HEK293 (cell line): ENCODE results near the gene CEP112.

ENCODE experiments used
- CTCF ChIA-PET: fragments of 350-600 bp; formaldehyde crosslinking; extraction: SDS; loops from one replicate; lab custom pipeline; 2021; ENCODE audit warnings: antibody characterized with exemption; lab: Yijun Ruan, JAX
- POLR2A ChIA-PET: fragments of 300-600 bp; formaldehyde crosslinking; extraction: SDS; loops from one replicate; lab custom pipeline; 2020; ENCODE audit warnings: antibody characterized with exemption, inconsistent platforms; lab: Yijun Ruan, JAX
- H3K27ac ChIP-seq: fragments of 200-500 bp; sonication (Bioruptor generic); 2 replicates; pipeline ENCODE4 v1.5.1; 2014; ENCODE audit warnings: low read depth, low read length, control low read depth, inconsistent platforms; ENCODE audit errors: extremely low read depth
- H3K36me3 ChIP-seq, 2 experiments: fragments of 200-500 bp in 1 of 2; sonication (Bioruptor generic) in 1 of 2; 1 replicate in 1 of 2; 2 replicates in 1 of 2; pipeline ENCODE4 v1.5.1; 2014 to 2017; ENCODE audit warnings: inconsistent platforms in 2 of 2, low read length in 2 of 2; ENCODE audit not compliant: control insufficient read depth in 2 of 2, insufficient read depth in 1 of 2
- H3K4me1 ChIP-seq: fragments of 200-500 bp; sonication (Bioruptor generic); 2 replicates; pipeline ENCODE4 v1.5.1; 2014; ENCODE audit warnings: mild to moderate bottlenecking, low read length, inconsistent platforms; ENCODE audit not compliant: control insufficient read depth, insufficient read depth
- H3K4me3 ChIP-seq: 2 replicates; pipeline ENCODE4 v1.5.1; 2011; ENCODE audit warnings: low read depth, mild to moderate bottlenecking, control low read depth, low read length, moderate library complexity
- H3K9me3 ChIP-seq: fragments of 200-500 bp; sonication (Bioruptor generic); 2 replicates; pipeline ENCODE4 v1.5.1; 2014; ENCODE audit warnings: low read depth, low read length, inconsistent platforms; ENCODE audit not compliant: control insufficient read depth, insufficient read depth
- SP7 ChIP-seq: fragments of 450-650 bp; formaldehyde crosslinking; IDR thresholded peaks from 2 replicates; pipeline ENCODE4 v1.5.1; 2016; ENCODE audit warnings: missing biosample characterization, missing genetic modification characterization
- WT1 ChIP-seq: fragments of 450-650 bp; formaldehyde crosslinking; IDR thresholded peaks from 2 replicates; pipeline ENCODE4 v1.5.1; 2016; ENCODE audit warnings: missing biosample characterization, missing genetic modification characterization
- ZNF292 ChIP-seq: fragments of 450-650 bp; formaldehyde crosslinking; IDR thresholded peaks from 2 replicates; pipeline ENCODE4 v1.5.1; 2016; ENCODE audit warnings: low read depth, missing biosample characterization, missing genetic modification characterization, borderline replicate concordance
- ZNF501 ChIP-seq: fragments of 450-650 bp; formaldehyde crosslinking; IDR thresholded peaks from 2 replicates; pipeline ENCODE4 v1.5.1; 2016; ENCODE audit warnings: missing biosample characterization, missing genetic modification characterization
- ZNF529 ChIP-seq: fragments of 450-650 bp; formaldehyde crosslinking; IDR thresholded peaks from 2 replicates; pipeline ENCODE4 v1.5.1; 2017; ENCODE audit warnings: missing genetic modification characterization, missing biosample characterization; ENCODE audit not compliant: insufficient replicate concordance
- ZNF558 ChIP-seq: fragments of 450-650 bp; formaldehyde crosslinking; IDR thresholded peaks from 2 replicates; pipeline ENCODE4 v1.5.1; 2016; ENCODE audit warnings: missing biosample characterization, missing genetic modification characterization
- TF ChIP-seq, protein P1 (sequence below): fragments of 450-650 bp; formaldehyde crosslinking; conservative IDR thresholded peaks from 2 replicates; pipeline ENCODE4 v1.5.1; 2016; ENCODE audit warnings: low read depth, missing biosample characterization, missing genetic modification characterization
- TF ChIP-seq, protein P2 (sequence below): fragments of 450-650 bp; formaldehyde crosslinking; IDR thresholded peaks from 2 replicates; pipeline ENCODE4 v1.5.1; 2017; ENCODE audit warnings: missing biosample characterization, missing genetic modification characterization
- TF ChIP-seq, protein P3 (sequence below): fragments of 450-650 bp; formaldehyde crosslinking; IDR thresholded peaks from 2 replicates; pipeline ENCODE4 v1.5.1; 2016; ENCODE audit warnings: missing biosample characterization, missing genetic modification characterization
- TF ChIP-seq, protein P4 (sequence below): fragments of 450-650 bp; formaldehyde crosslinking; IDR thresholded peaks from 2 replicates; pipeline ENCODE4 v1.5.1; 2016; ENCODE audit warnings: missing biosample characterization, missing genetic modification characterization, low read depth

CEP112 gene

DNA sequence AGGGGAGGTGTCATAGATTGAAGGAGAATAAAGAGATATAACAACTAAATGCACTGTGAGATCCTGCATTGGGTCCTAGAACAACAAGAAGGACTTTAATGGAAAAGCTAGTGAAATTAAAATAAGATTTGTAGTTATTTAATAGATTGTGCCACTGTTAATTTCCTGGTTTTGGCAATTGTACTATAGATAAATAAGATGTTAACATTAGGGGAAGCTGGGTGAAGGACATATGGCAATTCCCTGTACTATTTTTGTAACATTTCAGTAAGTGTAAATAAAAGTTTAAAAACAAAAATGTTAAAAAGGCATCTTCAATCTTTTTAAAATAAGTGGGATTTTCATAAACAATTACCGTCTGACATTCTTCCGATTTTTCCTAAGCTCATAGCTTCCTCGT is 372.1 kb downstream of the CEP112 start:
- CTCF ChIA-PET = no interaction called here
- POLR2A ChIA-PET = no interaction called here
- TF ChIP-seq ZNF501 (tag by site-specific recombination) (no peak), ZNF558 (no peak), ZNF292 (tag by site-specific recombination) (no peak), ZNF529 (tag by site-specific recombination) (peak; percentile 94), WT1 (no peak)
- TF ChIP-seq, protein P1, sequence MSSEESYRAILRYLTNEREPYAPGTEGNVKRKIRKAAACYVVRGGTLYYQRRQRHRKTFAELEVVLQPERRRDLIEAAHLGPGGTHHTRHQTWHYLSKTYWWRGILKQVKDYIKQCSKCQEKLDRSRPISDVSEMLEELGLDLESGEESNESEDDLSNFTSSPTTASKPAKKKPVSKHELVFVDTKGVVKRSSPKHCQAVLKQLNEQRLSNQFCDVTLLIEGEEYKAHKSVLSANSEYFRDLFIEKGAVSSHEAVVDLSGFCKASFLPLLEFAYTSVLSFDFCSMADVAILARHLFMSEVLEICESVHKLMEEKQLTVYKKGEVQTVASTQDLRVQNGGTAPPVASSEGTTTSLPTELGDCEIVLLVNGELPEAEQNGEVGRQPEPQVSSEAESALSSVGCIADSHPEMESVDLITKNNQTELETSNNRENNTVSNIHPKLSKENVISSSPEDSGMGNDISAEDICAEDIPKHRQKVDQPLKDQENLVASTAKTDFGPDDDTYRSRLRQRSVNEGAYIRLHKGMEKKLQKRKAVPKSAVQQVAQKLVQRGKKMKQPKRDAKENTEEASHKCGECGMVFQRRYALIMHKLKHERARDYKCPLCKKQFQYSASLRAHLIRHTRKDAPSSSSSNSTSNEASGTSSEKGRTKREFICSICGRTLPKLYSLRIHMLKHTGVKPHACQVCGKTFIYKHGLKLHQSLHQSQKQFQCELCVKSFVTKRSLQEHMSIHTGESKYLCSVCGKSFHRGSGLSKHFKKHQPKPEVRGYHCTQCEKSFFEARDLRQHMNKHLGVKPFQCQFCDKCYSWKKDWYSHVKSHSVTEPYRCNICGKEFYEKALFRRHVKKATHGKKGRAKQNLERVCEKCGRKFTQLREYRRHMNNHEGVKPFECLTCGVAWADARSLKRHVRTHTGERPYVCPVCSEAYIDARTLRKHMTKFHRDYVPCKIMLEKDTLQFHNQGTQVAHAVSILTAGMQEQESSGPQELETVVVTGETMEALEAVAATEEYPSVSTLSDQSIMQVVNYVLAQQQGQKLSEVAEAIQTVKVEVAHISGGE (tag by site-specific recombination) = no peak
- Histone ChIP-seq H3K9me3 (no peaks in the 10 kb centered on the region), H3K36me3 (no peaks in the 10 kb centered on the region), H3K4me1 (no peaks in the 10 kb centered on the region), H3K27ac (no peak overlapping the region), H3K4me3 (no peak overlapping the region)

DNA sequence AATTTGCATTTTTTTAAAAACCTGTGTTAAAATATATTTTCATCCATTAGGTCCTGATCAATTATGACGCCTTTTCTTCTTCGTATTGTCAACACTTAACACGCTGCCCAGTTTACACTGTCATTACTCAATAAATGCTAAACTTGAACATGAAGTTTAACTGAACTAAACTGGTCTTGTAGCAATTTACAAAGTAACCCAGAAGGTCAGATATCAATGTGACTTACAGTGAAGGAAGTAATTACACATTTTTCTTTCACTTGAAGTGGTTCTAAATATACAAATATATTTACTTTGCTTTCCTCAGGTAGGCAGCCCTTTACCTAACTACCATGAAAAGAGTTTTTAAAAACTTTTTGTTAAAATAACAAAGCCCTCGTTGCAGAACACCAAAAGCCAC is 374.0 kb downstream of the CEP112 start:
- TF ChIP-seq, protein P2, sequence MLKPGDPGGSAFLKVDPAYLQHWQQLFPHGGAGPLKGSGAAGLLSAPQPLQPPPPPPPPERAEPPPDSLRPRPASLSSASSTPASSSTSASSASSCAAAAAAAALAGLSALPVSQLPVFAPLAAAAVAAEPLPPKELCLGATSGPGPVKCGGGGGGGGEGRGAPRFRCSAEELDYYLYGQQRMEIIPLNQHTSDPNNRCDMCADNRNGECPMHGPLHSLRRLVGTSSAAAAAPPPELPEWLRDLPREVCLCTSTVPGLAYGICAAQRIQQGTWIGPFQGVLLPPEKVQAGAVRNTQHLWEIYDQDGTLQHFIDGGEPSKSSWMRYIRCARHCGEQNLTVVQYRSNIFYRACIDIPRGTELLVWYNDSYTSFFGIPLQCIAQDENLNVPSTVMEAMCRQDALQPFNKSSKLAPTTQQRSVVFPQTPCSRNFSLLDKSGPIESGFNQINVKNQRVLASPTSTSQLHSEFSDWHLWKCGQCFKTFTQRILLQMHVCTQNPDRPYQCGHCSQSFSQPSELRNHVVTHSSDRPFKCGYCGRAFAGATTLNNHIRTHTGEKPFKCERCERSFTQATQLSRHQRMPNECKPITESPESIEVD (tag by site-specific recombination) = no peak
- no peak for TF ChIP-seq SP7 (tag by site-specific recombination)
- TF ChIP-seq, protein P1 (tag by site-specific recombination) = no peak
- TF ChIP-seq, protein P3, sequence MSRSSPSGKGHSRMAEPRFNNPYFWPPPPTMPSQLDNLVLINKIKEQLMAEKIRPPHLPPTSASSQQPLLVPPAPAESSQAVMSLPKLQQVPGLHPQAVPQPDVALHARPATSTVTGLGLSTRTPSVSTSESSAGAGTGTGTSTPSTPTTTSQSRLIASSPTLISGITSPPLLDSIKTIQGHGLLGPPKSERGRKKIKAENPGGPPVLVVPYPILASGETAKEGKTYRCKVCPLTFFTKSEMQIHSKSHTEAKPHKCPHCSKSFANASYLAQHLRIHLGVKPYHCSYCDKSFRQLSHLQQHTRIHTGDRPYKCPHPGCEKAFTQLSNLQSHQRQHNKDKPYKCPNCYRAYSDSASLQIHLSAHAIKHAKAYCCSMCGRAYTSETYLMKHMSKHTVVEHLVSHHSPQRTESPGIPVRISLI (tag by site-specific recombination) = no peak
- TF ChIP-seq, protein P4, sequence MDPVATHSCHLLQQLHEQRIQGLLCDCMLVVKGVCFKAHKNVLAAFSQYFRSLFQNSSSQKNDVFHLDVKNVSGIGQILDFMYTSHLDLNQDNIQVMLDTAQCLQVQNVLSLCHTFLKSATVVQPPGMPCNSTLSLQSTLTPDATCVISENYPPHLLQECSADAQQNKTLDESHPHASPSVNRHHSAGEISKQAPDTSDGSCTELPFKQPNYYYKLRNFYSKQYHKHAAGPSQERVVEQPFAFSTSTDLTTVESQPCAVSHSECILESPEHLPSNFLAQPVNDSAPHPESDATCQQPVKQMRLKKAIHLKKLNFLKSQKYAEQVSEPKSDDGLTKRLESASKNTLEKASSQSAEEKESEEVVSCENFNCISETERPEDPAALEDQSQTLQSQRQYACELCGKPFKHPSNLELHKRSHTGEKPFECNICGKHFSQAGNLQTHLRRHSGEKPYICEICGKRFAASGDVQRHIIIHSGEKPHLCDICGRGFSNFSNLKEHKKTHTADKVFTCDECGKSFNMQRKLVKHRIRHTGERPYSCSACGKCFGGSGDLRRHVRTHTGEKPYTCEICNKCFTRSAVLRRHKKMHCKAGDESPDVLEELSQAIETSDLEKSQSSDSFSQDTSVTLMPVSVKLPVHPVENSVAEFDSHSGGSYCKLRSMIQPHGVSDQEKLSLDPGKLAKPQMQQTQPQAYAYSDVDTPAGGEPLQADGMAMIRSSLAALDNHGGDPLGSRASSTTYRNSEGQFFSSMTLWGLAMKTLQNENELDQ (tag by site-specific recombination) = no peak
- H3K36me3 ChIP-seq = no peaks in the 10 kb centered on the region
- H3K9me3 ChIP-seq = no peaks in the 10 kb centered on the region
- no peaks in the 10 kb centered on the region for H3K4me1 ChIP-seq
- H3K27ac ChIP-seq = no peak overlapping the region
- H3K4me3 ChIP-seq = no peak overlapping the region
- POLR2A ChIA-PET = no interaction called here
- CTCF ChIA-PET = interaction anchor here (0.7 kb wide), 1 partner anchor 44 kb away, joined by 3 read pairs; no protein-coding TSS in a partner anchor
